HG03103 (cell line): ENCODE data around the gene SLC2A9.
"Not testable (repeated sequence)": the region's sequence is repeated elsewhere in the genome, so short reads cannot be mapped to it uniquely, and the experiment has no call there.

Source experiments
- ATAC-seq: cut with Tn5 transposase; IDR thresholded peaks from one replicate; pipeline ENCODE4 v1.9.1; 2021; ENCODE audit warnings: low read depth; ENCODE audit not compliant: unreplicated experiment

SLC2A9 gene

GRCh38 chr4:10002278-10002677 lies 19.0 kb downstream of the SLC2A9 start:
- ATAC-seq, result no peak

- ATAC-seq, result no peak
These were observed 19.5 kb downstream of the SLC2A9 start for GRCh38 chr4:10001757-10002156.

- peak; percentile 47 for ATAC-seq
These were observed 21.2 kb downstream of the SLC2A9 start for GRCh38 chr4:9999956-10000561.

- no peak for ATAC-seq
These were observed 23.4 kb downstream of the SLC2A9 start for GRCh38 chr4:9997886-9998285.

GRCh38 chr4:9996319-9997110 lies 24.8 kb downstream of the SLC2A9 start:
- no peak for ATAC-seq

DNA sequence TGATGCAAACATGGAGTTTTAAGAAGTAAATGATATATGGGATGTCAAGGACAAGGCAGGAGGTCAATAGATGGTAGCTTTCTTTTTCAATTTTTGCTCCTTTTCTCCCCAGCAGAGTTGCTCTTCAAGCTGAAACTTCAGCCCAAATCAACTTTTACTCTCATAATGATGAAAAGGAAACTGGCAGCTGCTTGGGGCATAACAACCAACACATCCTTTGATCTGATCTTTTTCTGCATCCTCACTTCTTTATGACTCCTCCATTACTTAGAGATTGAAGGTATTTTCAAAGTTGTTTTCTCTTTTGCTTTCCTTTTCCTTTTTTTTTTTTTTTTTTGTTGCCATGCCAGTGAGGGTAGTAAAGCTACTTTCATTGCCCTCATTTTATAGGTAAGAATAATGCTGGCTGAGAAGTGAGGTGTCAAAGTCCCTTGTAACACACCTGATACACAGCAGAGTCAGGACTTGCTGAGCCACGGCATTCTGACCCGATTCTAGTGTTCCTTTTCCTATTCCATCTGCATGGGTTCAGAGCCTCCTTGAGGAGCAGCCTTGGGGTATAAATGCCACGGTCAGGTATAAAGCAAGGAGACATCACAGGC lies 26.9 kb downstream of the SLC2A9 start:
- no peak for ATAC-seq

- no peak for ATAC-seq
These were observed 31.2 kb downstream of the SLC2A9 start for GRCh38 chr4:9989918-9990635.

- ATAC-seq, result no peak
These were observed 32.4 kb downstream of the SLC2A9 start for GRCh38 chr4:9988933-9989332.

GRCh38 chr4:9988363-9988749 lies 32.9 kb downstream of the SLC2A9 start:
- ATAC-seq, result no peak

- peak; percentile 67 for ATAC-seq
These were observed 33.4 kb downstream of the SLC2A9 start for GRCh38 chr4:9987749-9988362.

GRCh38 chr4:9984621-9985020 lies 36.7 kb downstream of the SLC2A9 start:
- ATAC-seq, result no peak

DNA sequence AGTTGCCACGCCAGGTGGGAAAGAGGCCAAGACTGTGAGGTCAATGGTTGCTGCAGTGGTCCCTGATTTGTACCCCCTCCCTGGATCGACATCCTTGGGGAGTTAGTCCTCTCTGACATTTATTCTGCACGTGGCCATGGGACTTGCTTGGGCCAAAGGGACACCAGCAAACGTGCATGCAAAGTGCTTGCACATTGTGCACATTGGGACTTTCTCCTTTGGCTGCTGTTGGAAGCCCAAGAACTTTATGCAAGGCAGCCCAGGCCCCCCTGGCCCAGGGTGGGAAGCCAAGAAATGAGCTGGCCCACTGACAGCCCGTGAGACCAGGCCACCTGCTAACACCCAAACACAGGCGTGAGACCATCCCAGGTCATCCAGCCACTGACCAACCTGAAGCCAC lies 38.1 kb downstream of the SLC2A9 start:
- no peak for ATAC-seq

GRCh38 chr4:9981899-9982298 lies 39.4 kb downstream of the SLC2A9 start:
- not testable (repeated sequence) for ATAC-seq

GRCh38 chr4:9980898-9981297 lies 40.4 kb downstream of the SLC2A9 start:
- no peak for ATAC-seq

DNA sequence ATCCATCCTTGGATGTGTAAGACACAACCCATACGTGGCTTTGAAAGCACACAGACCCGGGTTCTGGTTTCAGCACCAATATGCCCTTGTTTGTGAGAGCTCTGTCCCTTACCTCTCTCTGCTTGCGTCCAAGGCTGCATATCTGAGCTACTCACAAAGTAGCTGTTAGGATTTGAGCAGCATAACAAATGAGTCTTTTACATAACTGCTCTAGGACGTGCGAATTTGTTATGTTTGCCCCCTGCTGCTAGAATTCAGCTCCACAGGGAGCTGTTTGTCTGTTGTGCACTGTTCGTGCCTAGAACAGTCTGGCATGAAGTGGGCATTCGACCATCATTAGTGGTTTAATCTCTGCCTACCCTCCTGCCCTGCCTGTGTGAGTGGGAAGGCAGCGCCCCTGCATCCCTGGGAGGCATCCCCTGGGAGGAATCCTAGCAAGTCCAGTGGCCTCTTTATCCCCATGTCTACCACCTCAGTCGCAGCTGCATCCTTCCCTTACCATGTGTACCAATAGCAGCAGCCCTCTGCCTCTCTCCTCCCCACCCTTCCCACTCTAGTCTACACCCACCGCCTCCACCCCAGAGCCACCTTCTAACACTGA lies 42.1 kb downstream of the SLC2A9 start:
- no peak for ATAC-seq

- ATAC-seq, result no peak
These were observed 43.7 kb downstream of the SLC2A9 start for GRCh38 chr4:9977518-9978031.

- ATAC-seq, result no peak
These were observed 44.5 kb downstream of the SLC2A9 start for GRCh38 chr4:9976781-9977180.

- no peak for ATAC-seq
These were observed 45.0 kb downstream of the SLC2A9 start for GRCh38 chr4:9976293-9976692.

GRCh38 chr4:9971711-9972110 lies 49.6 kb downstream of the SLC2A9 start:
- ATAC-seq, result no peak

DNA sequence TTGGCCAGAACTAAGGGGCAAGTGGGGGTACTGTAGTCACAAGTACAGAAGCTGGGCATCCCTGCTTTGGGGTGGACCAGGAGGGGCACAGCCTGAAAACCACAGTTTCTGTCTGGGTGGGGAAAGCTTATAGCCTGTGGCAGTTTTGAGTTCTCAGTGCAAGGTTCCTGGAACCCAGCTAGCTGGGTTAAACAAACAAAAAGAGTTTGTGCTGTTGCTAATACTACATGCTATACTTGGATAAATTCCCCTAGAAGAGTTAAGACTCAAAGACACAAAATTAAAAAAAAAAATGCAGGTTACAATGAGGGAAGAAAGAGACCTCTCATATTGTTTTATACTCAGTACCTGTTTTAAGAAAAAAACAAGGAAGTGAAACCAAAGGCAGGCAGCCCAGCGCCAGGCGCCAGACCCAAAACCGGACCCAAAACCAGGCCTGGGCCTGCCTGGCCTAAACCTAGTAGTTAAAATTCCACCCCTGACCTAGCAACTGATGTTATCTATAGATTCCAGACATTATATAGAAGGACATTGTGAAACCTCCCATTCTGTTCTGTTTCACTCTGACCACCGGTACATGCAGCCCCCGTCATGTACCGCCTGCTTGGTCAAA lies 50.8 kb downstream of the SLC2A9 start:
- ATAC-seq, result peak; percentile 63
